Endothelial cell of umbilical vein (primary cell): ENCODE data around the gene RGS10.

Source experiments
- CTCF ChIP-seq, 2 donors: IDR thresholded peaks; 1 replicate in 1 of 2; 2 replicates in 1 of 2; pipeline ENCODE4 v1.5.1; 2011; ENCODE audit warnings: low read length in 2 of 2, mild to moderate bottlenecking in 2 of 2, moderate library complexity in 2 of 2, control low read depth in 1 of 2, inconsistent platforms in 1 of 2, low read depth in 1 of 2; ENCODE audit not compliant: insufficient read depth in 1 of 2; ENCODE audit errors: extremely low read depth in 1 of 2
- EZH2 ChIP-seq: IDR thresholded peaks from 2 replicates; pipeline ENCODE4 v1.6.1; 2012; ENCODE audit warnings: borderline replicate concordance, low read depth, mild to moderate bottlenecking, moderate library complexity, low read length, inconsistent platforms; ENCODE audit not compliant: severe bottlenecking
- MAX ChIP-seq: IDR thresholded peaks from 2 replicates; pipeline ENCODE4 v1.6.1; 2011; ENCODE audit not compliant: insufficient read depth, insufficient read length
- POLR2A ChIP-seq: IDR thresholded peaks from 2 replicates; pipeline ENCODE4 v1.6.1; 2012; ENCODE audit warnings: low read depth, mild to moderate bottlenecking, control low read depth, low read length
- POLR2AphosphoS5 ChIP-seq: IDR thresholded peaks from 2 replicates; pipeline ENCODE4 v1.6.1; 2012; ENCODE audit warnings: low read depth, mild to moderate bottlenecking, control low read depth, low read length, moderate library complexity; ENCODE audit not compliant: insufficient read depth

- no peak for TF ChIP-seq CTCF (IDR thresholded peaks at IDR 0.05; ENCODE audit: extremely low read depth in 1 of 2, insufficient read depth in 1 of 2, low read depth in 1 of 2, low read length in 2 of 2)
- TF ChIP-seq POLR2A = no peak
- TF ChIP-seq POLR2AphosphoS5 = no peak
- TF ChIP-seq EZH2 = no peak
- TF ChIP-seq MAX = no peak
Measured at GRCh38 chr10:119540038-119540437, 2.5 kb downstream of the RGS10 start.
